SH-SY5Y (cell line): ENCODE results near the gene NBEA.

Experiments used
- GATA2 ChIP-seq: IDR thresholded peaks from 2 replicates; pipeline ENCODE4 v1.6.1; 2011; ENCODE audit warnings: mild to moderate bottlenecking, low read depth, low read length
- GATA3 ChIP-seq: IDR thresholded peaks from 2 replicates; pipeline ENCODE4 v1.6.1; 2011; ENCODE audit warnings: low read depth, mild to moderate bottlenecking, low read length, moderate library complexity

DNA sequence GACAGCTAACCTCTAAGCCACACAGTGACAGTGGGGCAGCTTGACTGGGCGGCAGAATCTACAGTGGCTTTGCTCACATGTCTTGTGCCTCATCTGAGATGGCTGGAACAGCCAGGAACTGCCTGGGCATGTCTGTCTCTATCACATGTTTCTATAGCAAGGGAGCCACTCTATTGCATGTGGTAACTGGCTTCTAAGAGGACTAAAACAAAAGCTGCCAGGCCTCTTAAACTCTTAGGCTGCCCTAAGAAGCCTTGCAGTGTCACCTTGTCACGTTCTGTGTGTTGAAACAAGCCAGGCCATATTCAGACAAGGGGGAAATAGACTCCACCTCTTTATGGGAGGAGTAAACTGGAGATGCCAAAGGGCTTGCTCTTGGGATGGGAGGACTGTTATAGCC is 657.3 kb downstream of the NBEA start:
- TF ChIP-seq GATA3, result no peak
- TF ChIP-seq GATA2, result no peak
